ACHN (cell line): ENCODE results near the gene SELPLG.
A peak's percentile ranks its signal among the peaks of the same experiment; 100 is the strongest.
"Not testable (repeated sequence)": the region's sequence is repeated elsewhere in the genome, so short reads cannot be mapped to it uniquely, and the experiment has no call there.

Source experiments
- DNase-seq: peaks from one replicate; pipeline ENCODE4 v3.0.0-alpha.2; 2015
- in situ Hi-C: cut with HindIII; loops from 2 replicates; pipeline ENCODE4 v1.10.0; 2017; ENCODE audit warnings: low sequenced_read_pairs, low pct_ligation_motif_present, low pct_unique_long_range_greater_than_20kb

SELPLG gene

DNA sequence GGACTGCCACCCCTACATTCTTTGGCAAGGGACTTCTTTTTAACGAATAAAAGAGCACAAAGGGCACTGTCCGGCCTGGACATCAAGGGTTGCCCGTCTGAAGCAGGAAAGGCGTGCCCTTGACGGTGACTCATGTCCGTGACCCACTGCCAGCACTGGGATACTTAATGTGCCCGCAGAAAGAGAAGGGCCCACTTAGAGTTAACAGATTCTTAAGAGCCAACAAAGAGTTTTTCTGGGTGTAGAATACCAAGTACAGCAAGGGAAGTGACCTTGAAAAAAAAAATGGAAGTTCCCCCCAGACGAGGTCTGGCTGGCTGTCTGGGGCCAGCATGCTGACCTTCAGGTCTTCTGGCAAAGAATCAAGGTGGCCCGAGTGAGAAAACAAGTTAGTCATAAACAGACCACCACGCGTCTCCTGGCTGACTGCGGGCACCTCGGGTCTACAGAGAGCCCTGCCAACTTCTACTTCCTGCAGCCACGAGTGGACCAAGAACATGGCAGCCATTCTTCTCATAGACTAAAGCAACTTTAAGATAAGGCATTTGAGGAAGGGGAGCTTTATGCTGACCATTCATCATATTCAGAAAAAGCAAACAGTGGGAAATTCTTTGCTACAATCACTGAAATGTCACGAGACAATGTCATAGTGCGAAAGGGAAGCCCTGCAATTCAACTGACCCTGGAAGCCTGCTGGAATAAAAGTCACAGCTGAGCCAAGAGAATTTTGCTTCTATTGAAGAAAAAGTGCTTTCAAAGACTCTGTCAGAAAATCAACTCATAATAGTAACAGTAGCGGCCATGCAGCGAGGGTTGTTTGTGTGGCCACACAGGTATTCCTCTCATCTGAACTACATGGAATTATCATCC is 10.5 kb upstream of the SELPLG start:
- in situ Hi-C loops, result no loop called here
- DNase-seq, result peak; percentile 93

DNA sequence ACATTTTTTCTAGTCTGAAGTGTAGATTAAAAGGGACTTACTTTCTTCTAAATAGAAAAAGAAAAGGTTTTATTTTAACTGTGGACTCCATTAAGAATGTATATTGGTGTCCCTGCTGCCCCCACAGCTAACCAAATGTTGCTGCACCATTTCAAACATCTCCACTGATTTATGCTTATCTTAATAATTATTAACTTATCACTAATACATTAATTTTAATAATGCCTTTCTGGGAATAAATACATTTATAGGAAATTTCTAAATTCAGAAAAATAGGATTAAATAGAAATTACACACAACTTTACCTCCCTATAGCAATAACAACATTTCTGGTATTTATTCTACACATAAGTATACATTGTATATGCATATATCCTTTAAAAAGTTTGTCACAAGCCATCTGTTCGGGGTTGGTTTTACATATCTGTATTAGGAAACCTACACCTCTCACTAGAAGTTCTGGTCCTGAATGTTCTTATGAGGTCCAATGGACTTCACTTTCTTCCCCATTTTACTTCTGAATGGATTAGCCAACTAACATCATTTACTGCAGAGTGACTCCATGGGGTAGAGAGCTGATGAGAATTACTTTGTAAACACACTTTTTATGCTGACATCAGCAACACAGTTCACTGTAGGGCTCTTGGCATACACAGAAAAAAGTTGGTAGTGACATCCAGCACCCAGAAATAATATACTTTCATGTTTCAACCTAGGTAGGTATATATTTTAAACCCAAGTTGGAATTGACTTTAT is 9.4 kb upstream of the SELPLG start:
- in situ Hi-C loops, result no loop called here
- DNase-seq, result no peak

DNA sequence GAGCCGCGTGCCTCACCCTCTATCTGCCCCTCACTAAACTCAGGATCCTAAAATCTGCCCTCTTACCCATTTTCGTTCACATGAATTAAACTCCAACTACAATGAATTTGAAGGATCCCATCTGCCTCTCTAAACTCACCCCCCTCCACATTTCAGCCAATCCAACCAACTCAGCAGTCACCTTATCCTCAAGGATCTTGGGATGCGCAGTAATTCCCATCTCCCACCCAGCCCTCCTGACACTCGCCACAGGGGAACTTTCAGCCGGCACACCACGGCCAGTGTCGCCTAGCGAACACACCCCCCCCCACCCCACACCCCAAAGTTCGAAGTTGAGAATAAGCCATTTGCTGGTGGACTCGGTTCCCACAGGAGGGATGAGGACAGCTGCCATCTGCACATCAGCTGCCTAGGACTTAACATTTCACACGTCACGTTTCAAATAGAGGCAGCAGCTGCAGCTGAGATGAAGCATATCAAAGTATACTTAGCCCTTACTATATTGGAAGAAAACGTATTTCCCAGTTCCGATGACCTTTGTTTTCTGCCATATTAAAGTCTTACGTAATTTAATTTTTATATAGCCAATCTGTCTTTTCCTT is 8.7 kb upstream of the SELPLG start:
- in situ Hi-C loops, result no loop called here
- DNase-seq, result no peak

DNA sequence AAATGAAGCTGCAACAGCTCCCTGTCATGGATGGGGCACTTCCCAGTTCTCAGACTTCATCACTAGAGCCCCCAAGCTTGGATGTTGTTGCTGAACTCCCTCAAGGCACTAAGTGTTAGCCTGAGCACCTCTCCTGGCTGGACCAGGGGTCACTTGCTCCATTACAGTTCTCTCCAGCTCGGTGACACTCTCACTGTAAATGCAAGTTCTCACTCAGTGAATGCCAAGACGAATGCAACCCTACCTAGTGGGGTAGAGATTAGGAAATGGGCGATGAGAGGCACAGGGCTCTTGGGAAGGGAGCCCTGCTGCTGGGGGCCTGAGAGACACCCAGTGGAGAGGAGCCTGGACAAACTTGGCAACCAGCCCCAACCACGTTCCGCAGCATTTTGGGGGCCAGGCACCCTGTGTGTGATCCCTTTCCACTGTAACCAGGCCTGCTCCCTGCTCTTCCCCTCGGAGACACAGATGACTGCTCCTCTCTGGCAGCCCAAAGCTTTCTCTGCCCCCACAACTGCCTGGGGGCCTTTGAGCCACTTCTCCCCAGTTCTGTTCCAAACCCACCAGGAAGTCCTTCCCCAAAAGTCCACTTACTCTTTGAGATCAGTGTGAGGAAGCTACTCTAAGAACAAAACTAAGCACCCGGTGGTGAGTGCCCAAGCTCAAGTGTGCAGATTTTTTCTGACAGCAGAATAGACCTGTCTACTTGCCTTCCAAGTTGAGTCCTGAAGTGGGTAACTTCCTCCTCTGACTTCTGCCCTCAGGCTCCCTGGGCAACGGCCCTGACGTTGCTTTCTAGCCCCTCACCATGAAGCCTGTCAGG is 8.0 kb upstream of the SELPLG start:
- in situ Hi-C loops, result no loop called here
- DNase-seq, result no peak

DNA sequence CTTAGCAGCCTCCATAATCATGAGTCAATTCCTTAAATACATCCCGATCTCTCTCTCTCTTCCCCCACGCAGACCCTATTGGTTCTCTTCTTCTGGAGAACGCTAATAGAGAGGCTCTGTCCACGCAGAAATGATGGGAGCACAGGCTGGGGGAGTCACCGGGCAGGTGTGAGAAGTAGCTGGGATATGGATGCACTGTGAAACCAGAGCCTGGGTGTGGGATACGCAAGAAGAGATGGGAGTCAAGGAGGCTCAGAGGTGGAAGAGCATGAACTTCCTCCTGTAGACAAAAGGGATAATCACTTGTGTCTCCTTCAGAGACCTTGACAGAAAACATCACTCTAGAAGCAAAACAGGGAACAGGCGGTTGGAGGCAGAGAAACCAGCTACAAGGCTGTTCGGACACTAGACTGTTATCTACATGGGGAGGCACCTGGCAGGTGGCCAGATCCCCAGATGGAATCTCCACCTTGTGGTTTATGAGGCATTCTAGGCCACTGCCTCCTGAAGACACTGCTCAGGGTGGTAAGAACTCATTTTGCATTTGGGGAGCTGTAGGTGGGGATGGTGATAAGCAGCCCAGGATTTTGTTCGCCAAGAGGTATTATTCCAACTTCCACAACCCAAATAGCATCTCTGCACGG is 7.2 kb upstream of the SELPLG start:
- in situ Hi-C loops, result no loop called here
- no peak for DNase-seq

- in situ Hi-C loops, result no loop called here
- no peak for DNase-seq
Measured at GRCh38 chr12:108638997-108639822, 5.5 kb upstream of the SELPLG start.

- in situ Hi-C loops, result no loop called here
- no peak for DNase-seq
Measured at GRCh38 chr12:108638141-108638827, 4.6 kb upstream of the SELPLG start.

GRCh38 chr12:108637222-108637971 is 3.7 kb upstream of the SELPLG start:
- in situ Hi-C loops, result no loop called here
- DNase-seq, result no peak

DNA sequence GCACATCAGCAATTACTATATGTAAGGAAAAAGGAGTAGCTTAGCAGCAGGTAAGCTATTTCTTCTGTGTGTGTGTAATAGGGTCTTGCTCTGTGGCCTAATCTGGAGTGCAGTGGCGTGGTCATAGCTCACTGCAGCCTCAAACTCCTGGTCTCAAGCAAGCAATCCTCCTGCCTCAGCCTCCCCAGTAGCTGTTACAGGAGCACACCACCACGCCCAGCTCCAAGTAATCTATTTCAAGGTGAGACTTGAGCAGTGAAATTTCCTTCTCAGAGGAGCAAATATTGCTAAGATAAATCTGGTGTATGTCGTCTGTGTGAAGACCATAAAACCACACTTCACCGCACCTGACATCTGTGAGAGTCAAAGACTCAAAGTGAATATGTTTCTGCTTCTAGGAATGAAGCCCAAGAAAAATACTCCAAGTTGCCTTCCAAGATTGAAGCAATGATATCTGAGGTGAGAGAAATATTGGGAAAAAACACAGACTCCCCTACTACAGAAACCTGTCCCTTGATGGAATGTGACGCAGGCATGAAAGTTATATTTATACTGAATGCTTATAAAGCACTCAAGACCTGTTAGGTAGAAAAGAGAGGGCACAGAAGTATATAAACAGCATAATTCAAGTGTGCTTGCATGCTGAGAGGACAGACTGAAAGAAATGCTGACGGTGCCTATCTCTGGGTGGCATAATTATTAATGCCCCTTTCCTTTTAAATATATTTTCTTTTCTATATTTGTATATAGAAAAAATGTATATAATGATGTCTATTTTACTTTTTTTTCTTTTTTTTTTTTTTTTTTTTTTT is 2.5 kb upstream of the SELPLG start:
- no peak for DNase-seq
- in situ Hi-C loops, result no loop called here

DNA sequence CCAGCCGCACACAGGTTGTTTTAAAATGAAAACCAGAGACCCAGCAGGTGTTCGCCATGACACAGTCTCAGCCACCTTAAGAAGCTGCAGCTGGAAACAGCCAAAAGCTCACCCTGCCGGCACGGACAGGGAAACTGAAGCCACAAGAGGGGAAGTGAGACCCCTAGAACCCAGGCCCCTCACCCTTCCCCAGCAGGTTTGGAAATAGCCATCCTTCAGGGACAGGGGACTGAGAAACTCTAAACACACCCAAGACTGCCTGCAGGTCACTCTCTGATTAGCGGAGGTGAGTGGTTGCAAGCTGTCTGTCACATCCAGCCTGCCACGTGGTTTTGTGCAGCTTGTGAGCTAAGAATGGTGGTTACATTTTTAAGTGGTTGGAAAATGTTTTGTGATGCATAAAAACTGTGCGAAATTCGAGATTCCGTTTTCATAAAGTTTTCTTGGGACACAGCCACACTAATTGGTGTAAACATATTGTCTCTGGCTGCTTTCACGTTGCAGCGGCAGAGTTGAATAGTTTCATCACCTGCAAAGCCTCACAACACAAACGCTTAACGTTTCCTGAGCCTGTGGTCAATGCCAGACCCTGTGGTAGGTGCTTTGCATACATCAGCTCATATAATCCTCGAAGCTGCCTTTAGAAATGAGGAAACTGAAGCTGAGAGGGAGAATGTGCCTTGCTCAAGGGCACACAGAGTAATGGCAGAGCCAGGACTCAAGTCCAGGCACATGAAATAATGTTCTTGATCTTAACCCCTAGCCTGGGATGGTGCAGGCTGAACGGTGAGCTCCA is 1.7 kb upstream of the SELPLG start:
- in situ Hi-C loops, result no loop called here
- DNase-seq, result no peak

DNA sequence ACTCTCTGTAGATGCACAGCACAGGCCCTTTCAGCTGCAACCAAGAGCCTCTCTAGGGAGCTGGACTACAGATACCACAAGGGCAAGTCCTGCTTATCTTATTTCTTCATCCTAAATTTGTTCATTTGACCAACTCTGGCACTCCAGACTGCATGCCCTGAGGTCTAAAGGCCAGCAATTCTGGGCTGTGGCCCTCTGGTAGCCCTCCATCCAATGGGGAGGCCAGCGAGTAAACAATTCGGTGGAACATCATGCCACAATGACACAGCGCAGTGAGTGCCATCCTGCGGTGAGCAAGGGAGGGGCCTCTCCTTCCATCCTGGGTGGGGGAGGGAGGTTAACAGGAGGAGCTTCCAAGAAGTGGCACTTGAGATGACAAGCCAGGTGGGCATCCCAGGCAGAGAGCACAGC is 652 bp upstream of the SELPLG start:
- no peak for DNase-seq
- in situ Hi-C loops, result no loop called here

DNA sequence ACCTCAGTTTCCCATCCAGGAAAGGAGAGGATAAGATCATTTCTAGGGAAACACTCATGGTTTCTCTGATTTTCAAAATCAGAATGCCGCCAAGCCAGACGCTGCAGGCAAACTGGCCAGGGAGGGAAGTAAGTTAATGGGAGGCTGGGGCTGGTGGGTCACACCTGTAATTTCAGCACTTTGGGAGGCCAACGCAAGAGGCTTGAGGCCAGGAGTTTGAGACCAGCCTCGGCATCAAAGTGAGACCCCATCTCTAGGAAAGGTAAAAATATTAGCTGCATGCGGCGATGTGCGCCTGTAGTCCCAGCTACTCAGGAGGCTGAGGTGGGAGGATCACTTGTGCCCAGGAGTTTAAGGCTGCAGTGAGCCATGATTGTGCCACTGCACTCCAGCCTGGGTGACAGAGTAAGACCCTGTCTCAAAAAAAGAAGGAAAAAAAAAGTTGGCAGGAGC is 587 bp downstream of the SELPLG start:
- in situ Hi-C loops, result no loop called here
- no peak for DNase-seq

DNA sequence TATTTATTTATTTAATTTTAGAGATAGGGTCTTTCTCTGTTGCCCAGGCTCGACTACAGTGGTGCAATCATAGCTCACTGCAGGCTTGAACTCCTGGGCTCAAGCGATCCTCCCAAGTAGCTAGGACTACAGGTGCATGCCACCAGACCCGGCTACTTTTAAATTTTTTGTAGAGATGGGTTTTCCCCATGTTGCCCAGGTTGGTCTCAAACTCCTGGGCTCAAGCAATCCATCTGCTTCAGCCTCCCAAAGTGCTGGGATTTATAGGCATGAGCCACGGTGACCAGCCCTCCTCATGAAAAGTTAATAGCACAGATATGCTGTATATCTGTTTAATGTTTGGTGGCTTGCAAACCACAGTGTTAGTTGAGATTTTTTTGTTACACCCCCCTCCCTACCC is 2.4 kb downstream of the SELPLG start:
- in situ Hi-C loops, DNase-seq: not testable (repeated sequence)

- no peak for DNase-seq
- in situ Hi-C loops, result no loop called here
Measured at GRCh38 chr12:108630481-108631207, 3.0 kb downstream of the SELPLG start.
